Adrenal gland (tissue), 5 donors: ENCODE results near the gene SHROOM2.

Source experiments
- CTCF ChIP-seq, 6 experiments: fragments of 450-650 bp in 4 of 6; fragments of 200-600 bp in 2 of 6; sonication (generic) in 1 of 6; IDR thresholded peaks; 1 replicate in 5 of 6; 2 replicates in 1 of 6; pipeline versions ENCODE4 v1.5.1 to v1.8.0; 2016 to 2021; ENCODE audit warnings: antibody characterized with exemption in 6 of 6, mild to moderate bottlenecking in 2 of 6, moderate library complexity in 1 of 6
- POLR2A ChIP-seq, 2 donors: fragments of 450-650 bp; IDR thresholded peaks; one replicate each; pipeline ENCODE4 v1.6.1; 2017; ENCODE audit warnings: antibody characterized with exemption in 2 of 2, mild to moderate bottlenecking in 2 of 2, moderate library complexity in 1 of 2
- donor health status: DM: no; HTN: no; CAD: no.

GRCh38 chrX:9943420-9943819, 157.2 kb downstream of the SHROOM2 start:
- no peak for TF ChIP-seq CTCF (IDR thresholded peaks at IDR 0.05)
- TF ChIP-seq POLR2A (IDR thresholded peaks at IDR 0.05): no peak
